NCI-H2227 treated with DMSO at 0.1 percent for 48 hours (cell line): ENCODE data around the gene EMILIN1.
A peak's percentile ranks its signal among the peaks of the same experiment; 100 is the strongest.
"Not testable (repeated sequence)": the region's sequence is repeated elsewhere in the genome, so short reads cannot be mapped to it uniquely, and the experiment has no call there.

ENCODE experiments used
- DNase-seq: peaks from one replicate; lab custom pipeline; 2025; lab: John Stamatoyannopoulos, UW

The EMILIN1 gene

GRCh38 chr2:27053776-27054175 lies 24.6 kb upstream of the EMILIN1 start:
- DNase-seq, result no peak

- DNase-seq, result no peak
These were observed 23.7 kb upstream of the EMILIN1 start for GRCh38 chr2:27054721-27055120.

GRCh38 chr2:27057184-27057583 lies 21.2 kb upstream of the EMILIN1 start:
- no peak for DNase-seq

GRCh38 chr2:27058210-27058609 lies 20.2 kb upstream of the EMILIN1 start:
- no peak for DNase-seq

- no peak for DNase-seq
These were observed 19.1 kb upstream of the EMILIN1 start for GRCh38 chr2:27059141-27059820.

GRCh38 chr2:27060323-27060722 lies 18.1 kb upstream of the EMILIN1 start:
- DNase-seq, result peak; percentile 67

- DNase-seq, result no peak
These were observed 13.3 kb upstream of the EMILIN1 start for GRCh38 chr2:27065128-27065527.

- no peak for DNase-seq
These were observed 11.0 kb upstream of the EMILIN1 start for GRCh38 chr2:27067385-27067784.

- no peak for DNase-seq
These were observed 9.0 kb upstream of the EMILIN1 start for GRCh38 chr2:27069436-27069835.

GRCh38 chr2:27069961-27070618 lies 8.3 kb upstream of the EMILIN1 start:
- no peak for DNase-seq

- DNase-seq, result no peak
These were observed 7.7 kb upstream of the EMILIN1 start for GRCh38 chr2:27070653-27071276.

- DNase-seq, result peak; percentile 82
These were observed 7.0 kb upstream of the EMILIN1 start, which contains the start of gene OST4 for GRCh38 chr2:27071277-27071989. TSS of gene OST4 (minus strand) at chr2:27071654.

- peak; percentile 12 for DNase-seq
These were observed 6.2 kb upstream of the EMILIN1 start for GRCh38 chr2:27071990-27072830.

- DNase-seq, result no peak
These were observed 5.5 kb upstream of the EMILIN1 start for GRCh38 chr2:27072920-27073319.

- DNase-seq, result no peak
These were observed 4.6 kb upstream of the EMILIN1 start for GRCh38 chr2:27073782-27074181.

- peak; percentile 10 for DNase-seq
These were observed 3.5 kb upstream of the EMILIN1 start for GRCh38 chr2:27074738-27075565.

- DNase-seq, result not testable (repeated sequence)
These were observed 2.9 kb upstream of the EMILIN1 start for GRCh38 chr2:27075566-27075871.

GRCh38 chr2:27076323-27076722 lies 2.1 kb upstream of the EMILIN1 start:
- no peak for DNase-seq

GRCh38 chr2:27077231-27077630 lies 1.2 kb upstream of the EMILIN1 start:
- DNase-seq, result no peak

GRCh38 chr2:27079233-27080139 lies 1.1 kb downstream of the EMILIN1 start:
- DNase-seq, result no peak
